Anterior cingulate cortex (tissue), 58 donors: Measurements from ENCODE around the gene N4BP2L2.
A peak's percentile ranks its signal among the peaks of the same experiment; 100 is the strongest.

Experiments
- DNase-seq, 58 donors: peaks; one replicate each; lab custom pipeline; 2025; lab: John Stamatoyannopoulos, UW

The N4BP2L2 gene

GRCh38 chr13:32472194-32472621 is 66.4 kb downstream of the N4BP2L2 start:
- DNase-seq, result no peak

- peak in 51 of 58 donors; percentile 6 to 85 (median 51) for DNase-seq
Observed at GRCh38 chr13:32471187-32471922, 67.2 kb downstream of the N4BP2L2 start.

GRCh38 chr13:32468502-32469142 is 70.0 kb downstream of the N4BP2L2 start:
- no peak for DNase-seq

- DNase-seq, result no peak
Observed at GRCh38 chr13:32456591-32456990, 82.0 kb downstream of the N4BP2L2 start.

GRCh38 chr13:32455594-32455903 is 83.0 kb downstream of the N4BP2L2 start:
- no peak for DNase-seq

- no peak for DNase-seq
Observed at GRCh38 chr13:32454886-32455593, 83.6 kb downstream of the N4BP2L2 start.

GRCh38 chr13:32453981-32454380 is 84.6 kb downstream of the N4BP2L2 start:
- no peak for DNase-seq

- no peak for DNase-seq
Observed at GRCh38 chr13:32448972-32449371, 89.6 kb downstream of the N4BP2L2 start.

GRCh38 chr13:32447894-32448623 is 90.5 kb downstream of the N4BP2L2 start:
- no peak for DNase-seq

- no peak for DNase-seq
Observed at GRCh38 chr13:32446773-32447465, 91.7 kb downstream of the N4BP2L2 start.

GRCh38 chr13:32446220-32446619 is 92.4 kb downstream of the N4BP2L2 start:
- DNase-seq, result no peak

GRCh38 chr13:32445461-32445860 is 93.1 kb downstream of the N4BP2L2 start:
- DNase-seq, result no peak

GRCh38 chr13:32443111-32443510 is 95.5 kb downstream of the N4BP2L2 start:
- peak in 7 of 58 donors; percentile 2 to 22 (median 9) for DNase-seq

- DNase-seq, result no peak
Observed at GRCh38 chr13:32438871-32439270, 99.7 kb downstream of the N4BP2L2 start.

GRCh38 chr13:32432856-32433255 is 105.7 kb downstream of the N4BP2L2 start:
- DNase-seq, result no peak

- no peak for DNase-seq
Observed at GRCh38 chr13:32431361-32431760, 107.2 kb downstream of the N4BP2L2 start.

GRCh38 chr13:32430018-32430747 is 108.4 kb downstream of the N4BP2L2 start:
- no peak for DNase-seq

GRCh38 chr13:32429433-32429909 is 109.1 kb downstream of the N4BP2L2 start:
- no peak for DNase-seq
